HG03064 (cell line): Measurements from ENCODE around the gene KRT33A.

Source experiments
- ATAC-seq: cut with Tn5 transposase; IDR thresholded peaks from one replicate; pipeline ENCODE4 v1.9.1; 2021; ENCODE audit warnings: low read depth; ENCODE audit not compliant: unreplicated experiment

The KRT33A gene

DNA sequence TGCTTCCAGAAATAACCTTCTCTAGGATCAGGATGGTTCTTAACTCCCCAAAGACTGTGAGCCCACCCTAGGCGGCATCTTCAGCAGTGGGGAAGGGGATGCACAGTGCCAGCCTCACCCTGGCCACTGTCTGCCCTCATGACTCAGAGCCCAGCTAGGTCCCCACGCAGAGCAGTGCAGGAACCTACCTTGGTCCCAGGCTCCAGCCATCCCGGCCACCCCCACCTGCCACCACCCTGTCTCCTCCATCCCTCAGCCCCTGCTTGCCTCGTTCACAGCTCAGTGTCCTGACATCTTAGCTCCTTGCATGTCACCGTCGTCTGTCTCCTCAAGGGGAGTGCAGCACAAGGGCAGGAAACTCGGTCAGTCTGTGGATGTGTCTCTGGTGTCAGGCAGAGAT is 19.0 kb downstream of the KRT33A start:
- no peak for ATAC-seq

DNA sequence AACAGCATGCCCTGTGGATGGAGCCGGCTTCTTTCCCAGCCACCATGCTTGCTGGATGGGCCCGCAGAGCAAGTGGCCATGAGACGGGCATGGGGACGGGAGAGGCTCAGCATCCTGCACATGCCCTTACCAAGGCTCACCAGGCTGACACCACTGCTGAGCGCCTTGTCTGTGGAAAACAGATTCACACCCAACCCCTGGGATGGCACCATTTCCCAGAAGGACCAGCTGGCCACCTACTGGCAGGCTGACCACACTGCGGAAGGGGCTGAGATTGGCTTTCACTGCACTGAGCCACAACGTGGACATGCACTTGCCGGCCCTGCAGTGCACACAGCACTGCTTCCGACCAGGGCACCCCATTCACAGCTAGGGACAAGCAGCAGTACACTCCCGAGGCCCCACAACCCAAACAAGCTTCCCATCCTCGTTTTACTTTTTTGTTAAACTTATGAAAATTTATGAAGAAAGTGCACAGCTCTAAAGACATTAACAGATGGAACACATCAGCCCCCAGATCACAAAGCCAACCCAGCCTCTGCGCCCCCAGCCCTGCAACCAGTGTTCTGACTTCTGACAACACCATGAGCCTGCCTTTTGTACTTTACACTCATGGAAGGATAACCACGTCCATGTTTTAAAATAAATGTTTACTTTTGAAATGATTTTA is 21.2 kb downstream of the KRT33A start:
- ATAC-seq: no peak

DNA sequence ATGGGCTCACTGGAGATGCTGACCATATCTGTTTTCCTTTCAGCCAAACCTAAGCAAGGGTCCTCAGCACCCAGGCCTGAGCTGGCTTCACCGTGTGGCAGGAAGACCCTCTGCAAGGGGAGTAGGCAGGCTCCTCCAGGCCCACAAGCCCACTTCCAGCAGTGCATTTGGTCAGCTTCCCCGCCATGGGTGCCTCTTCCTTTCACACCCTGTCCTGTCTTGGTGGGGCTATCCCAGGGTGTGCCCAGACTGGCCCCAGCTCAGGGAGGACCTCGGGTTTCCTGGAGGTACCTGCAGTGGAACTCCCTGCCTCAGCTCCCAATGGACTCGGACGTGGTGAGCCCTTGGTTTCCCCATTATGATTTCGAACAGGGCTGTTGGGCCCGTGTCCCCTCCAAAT is 22.4 kb downstream of the KRT33A start:
- no peak for ATAC-seq

DNA sequence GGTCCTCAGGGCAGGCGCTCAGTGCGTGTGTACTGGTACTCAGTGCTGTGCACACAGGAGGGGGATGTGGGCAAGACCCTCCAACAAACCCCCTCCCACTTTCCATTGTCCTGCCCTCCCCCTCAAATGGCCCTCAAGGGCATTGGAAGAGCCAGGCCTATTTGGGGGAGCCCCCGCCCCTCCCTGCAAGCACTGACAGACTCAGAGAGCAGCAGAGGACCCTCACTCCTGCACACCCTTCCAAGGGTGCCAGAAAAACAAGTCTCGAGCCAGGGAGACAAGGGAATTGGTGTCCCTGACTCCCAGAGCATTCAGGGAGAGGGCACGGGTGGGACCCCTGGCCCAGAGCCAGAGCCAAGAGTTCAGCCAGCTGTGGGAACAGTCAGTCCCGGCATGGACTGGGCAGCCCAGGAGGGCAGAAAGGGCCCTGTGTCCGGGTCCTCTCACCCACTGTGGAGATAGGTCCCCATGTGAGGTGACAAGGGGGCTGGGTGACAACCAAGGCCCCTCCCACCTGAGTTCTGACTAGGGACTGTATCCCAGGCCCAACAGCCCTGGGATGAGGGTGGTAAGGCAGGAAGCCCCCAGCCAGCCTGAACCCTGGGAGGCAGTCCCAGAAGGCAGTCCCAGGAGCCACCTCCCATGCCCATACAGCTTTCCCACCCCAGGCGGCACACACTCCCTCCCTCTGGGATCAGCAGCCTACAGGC is 23.1 kb downstream of the KRT33A start:
- no peak for ATAC-seq

DNA sequence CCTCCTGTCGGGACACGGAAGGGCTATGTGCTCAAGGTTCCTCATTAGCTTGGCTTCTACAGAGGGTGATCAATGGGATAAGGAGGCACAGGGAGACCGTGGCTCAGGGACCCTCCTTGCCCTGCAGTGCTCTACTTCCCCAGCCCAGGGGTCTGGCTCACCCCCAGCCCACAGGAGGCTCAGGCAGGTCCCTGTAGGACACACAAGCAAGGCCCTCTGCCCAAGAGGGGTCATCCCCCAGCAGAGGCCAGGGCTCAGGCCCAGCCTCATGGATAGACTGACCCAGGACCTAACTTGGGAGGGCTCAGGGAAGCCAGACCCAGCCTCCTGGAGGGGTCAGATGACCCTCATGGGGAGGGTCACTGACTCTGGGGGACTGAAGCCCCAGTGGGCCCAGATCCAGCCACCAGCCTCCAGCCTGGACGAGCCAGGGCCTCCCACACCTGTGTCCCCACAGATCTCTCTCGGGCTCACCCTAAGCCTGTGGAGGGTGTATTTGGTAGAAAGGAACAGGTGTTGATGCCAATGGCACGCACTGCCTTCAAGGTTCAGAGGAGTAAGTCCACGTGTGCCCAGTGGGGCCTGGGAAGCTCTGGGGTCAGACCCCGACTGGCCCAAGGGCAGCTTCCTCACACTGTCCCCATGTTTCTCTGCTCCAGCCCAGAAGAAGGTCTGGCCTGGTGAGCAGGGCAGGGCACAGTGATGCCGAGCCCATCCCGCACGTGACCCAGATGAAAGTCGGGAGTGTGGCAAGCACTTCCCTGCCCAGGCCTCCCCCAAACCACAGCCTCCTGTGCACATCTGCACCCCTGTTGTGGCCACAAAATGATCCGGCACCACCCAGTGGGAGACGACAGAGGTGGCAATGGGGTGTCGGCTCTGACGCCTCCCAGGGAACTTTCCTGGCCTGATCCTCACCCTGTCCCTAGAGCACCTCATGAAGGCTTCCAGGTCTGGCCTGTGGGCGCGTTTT is 24.2 kb downstream of the KRT33A start:
- no peak for ATAC-seq

DNA sequence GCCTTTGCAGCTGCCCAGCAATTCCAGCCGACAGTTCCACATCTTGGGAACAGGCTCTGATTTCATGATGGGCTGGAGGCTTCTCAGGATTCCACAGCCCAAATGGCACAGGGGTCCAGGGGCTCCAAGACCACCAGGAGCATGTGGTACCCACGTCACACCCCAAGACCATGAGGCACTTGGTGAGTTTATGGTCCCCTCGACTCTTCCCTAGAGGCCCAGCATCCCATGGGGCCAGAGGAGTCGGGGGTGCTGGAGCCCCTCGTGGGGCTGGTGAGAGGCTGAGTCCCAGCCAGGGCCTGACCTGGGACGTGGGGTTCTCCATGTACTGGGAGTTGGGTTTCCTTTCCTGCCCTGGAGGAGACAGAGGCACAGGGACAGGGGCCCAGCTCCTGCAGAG is 25.0 kb downstream of the KRT33A start:
- ATAC-seq: no peak

DNA sequence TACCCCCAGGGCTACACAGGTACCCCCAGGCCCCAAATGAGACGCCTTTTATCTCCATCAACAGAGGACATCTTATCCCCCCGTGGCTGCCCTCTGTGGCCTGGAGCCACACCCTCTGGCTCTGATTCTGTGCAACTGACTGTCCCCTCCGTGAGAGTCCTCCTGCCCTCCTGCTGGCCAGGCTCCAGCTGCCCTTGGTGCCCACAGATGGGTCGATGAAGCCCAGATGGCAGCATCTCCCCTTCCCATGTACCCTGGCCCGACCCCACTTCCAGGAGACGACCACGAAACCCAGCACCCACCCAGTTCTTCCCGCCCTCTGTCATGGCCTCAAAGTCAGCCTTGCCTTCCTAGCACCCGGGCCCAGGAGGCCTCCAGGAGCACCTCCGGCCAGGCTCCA is 25.5 kb downstream of the KRT33A start:
- no peak for ATAC-seq

DNA sequence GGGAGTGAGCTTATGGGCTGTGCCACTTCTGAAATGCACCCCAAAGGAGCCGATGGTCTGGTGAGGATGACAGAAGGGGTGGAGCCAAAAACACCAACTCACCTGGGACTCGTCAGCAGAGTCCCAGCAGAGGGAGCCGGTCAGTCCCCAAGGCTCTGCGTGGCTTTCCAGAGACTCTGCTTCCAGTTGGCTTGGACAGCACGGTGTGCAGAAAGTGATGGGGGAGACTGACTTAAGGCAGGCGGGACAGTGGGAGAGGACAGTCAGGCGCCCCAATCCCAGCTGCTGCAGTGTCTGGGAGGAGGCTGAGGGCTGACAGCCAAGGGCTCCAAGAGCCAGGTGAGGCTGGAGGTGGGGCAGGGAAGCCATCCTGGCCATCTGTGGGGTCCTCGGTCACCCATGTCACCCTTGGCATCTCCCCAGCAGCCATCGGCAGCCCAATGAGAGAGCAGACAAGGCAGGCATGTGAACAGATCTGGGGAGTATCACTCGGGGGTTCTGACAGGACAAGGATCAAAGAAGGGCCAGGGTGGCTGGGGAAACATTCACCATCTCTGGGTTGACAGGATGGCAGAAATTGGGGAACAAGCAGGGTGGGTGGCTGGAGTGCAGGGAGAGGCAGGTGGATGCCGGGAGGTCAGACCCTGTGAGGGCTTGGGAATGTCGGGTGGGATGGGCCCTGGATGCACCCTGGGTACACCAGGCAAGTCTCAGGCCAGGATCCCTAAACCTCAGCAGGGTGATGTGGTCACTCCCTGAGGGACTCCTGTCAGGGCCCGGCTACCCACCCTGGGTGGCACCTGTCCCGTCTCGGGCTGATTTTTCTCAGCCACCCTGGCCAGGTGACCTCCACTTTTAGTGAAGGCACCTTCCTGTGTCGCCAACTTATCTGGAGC is 26.2 kb downstream of the KRT33A start:
- no peak for ATAC-seq

DNA sequence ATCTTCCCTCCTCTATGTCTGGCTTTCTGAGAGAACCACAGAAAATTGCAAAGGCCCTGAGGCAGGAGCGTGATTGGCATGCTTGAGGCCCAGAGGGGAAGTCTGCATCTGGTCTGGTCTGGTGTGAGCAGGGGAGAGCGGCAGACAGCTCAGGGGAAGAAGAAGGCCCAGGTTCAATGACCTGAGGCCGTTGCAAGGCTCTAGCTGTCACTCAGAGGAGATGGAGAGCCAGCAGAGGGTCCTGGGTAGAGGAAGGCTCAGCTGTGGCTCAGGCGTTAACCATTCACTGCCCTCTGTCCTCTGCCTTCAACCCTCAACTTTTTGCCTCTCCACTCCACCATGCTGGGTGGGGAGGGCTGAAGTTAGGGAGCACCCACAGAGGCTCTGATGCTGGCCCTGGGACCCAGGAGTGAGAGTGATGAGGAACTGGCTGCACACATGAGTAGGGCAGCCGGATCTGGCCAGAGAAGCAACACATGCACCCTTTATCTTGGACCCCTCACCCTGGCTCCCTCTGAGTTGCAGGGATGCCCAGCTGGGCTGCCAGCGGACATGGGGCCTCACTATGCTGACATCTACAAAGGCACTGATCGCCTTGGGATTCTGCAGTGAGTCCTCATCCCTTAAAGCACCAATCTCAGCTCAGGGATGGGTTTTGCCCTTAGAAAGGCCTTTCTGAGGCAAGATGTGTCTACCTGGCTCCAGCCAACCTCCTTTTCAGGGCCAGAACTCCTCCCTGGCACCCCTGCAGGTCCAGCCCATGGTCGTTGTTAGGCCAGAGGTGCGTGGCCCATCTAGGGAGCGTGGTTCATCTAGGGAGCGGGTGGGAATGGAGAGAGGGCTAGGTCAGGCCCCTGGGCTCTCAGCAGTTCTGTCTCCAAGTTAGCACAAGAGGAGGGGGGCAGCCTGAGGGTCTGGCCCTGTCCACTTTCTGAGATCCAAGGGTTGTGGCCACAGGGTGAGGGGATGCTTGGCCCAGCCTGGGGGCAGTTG is 27.4 kb downstream of the KRT33A start:
- ATAC-seq: no peak

DNA sequence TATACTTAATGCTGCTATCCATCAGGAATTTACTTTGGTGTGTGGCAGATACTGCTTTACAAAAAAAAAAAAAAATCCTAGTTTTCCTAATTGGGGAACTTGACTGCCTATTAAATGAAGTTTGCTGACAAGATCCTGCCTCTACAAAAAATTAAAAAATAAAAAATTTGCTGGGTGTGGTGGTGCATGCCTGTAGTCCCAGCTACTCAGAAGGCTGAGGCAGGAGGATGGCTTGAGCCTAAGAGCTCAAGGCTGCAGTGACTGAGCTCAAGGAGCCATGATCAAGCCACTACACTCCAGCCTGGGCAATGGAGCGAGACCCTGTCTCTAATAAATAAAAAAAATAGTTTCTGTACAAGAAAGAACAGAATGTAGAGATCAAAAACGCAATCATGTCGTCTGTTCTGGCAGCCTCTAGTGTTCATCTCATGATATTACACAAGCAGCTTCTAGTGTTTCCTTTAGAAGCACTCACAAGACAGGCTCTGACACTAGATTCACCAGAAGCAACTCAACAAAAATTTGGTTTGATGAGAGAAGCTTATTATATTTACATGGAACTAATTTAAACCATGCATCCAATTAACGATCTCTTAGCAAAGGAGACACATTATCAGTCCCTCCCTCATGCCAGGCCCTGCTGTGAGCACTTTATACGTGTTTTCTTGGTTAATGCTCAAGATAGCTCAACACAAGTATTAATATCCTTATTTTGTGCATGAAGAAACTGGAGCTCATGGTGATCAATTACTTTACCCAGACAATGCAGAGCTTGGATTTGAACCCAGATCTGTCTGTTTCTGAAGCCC is 28.3 kb downstream of the KRT33A start:
- no peak for ATAC-seq

DNA sequence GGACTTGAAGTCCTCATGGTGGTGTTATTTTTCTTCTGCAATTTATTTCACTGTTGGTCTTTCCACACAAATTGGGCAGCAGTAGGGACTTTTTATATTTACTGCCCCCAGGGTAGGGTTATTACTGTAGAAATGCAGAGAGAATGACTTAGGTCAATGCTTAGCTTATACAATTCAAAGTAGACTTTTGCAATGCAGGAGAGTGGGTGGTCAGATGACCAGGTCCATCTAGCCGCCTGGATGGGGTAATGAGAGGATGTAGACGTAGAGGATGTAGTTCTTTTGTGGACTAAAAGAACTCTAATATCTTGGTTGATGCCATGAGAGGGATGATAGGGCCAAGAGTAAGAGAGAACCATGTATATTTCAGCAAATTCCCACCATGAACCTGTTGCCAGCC is 32.4 kb downstream of the KRT33A start:
- no peak for ATAC-seq

DNA sequence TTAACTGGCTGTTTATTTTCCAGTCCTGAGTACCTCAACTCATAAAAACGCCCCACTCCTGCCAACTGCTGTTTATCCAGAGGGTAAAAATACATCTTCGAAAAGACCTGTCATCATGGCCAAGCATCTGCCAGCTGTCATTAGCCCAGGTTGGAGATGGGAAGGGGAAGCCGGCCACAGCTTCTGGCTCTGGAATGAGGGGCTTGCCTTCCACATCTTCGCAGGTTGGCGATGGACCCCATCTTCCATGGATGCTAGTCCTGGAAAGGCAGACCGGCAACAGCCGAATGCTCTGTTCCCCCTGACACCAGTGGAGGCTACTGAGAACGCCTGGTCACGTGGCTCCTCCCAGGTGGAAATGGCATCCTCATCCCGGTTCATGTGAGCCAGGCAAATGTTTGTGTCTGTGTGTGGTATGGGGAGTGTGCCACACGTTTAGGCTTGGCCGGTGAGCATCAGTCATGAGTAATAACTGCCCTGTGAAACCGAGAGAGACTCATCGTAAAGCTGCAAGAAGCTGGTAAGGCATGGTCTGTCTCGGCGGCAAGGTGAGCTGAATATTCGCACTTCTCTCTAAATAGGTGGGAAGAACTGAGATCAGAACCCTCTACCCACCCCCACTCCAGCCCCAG is 34.7 kb downstream of the KRT33A start:
- no peak for ATAC-seq

DNA sequence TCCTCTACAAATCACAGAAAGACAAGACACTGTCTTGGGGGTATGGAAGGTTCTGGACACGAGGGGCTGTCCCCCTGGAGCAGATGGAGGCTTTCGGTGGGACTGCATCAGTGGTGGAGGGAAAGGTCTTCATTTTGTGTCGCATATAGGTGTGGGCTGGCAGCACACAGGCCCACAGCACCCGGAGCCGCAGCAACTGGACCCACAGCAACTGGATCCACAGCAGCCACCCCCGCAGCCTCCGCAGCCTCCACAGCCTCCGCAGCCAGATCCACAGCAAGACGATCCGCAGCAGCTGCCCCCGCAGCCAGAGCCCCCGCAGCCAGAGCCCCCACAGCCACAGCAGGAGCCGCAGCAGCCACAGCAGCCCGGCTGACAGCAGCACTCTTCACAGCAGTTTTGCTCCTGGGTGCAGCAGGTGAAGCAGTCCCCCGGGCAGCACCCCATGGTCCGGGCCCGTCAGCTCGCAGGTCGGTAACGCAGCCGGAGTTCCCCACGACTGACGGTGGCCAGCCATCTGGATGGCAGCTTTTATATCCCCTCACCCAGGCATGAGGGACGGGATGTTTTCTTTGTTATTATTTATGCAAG is 35.3 kb downstream of the KRT33A start, which contains the start of gene KRTAP17-1:
Gene KRTAP17-1, minus strand, starts transcription at position 507 of the 591 bp plus-strand sequence. Its CDS starts 60 bp downstream, at position 447.
- ATAC-seq: no peak

DNA sequence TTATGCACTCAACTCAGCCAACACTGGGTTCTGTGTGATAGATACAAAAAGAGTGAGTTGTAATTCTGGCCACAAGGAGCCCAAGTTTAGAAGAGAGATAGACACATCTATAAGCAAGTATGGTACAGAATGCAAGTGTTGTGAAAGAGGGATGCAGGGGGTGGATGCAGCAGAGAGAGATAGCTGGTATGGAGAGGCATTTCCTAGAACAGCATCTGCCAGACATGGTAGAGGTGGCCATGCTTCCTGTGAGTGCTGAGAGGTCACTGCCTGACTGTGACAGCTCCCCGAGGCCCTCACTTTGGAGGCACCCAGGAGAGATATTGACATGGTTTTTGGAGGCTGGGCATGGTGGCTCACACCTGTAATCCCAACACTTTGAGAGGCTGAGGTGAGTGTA is 39.5 kb downstream of the KRT33A start:
- no peak for ATAC-seq

DNA sequence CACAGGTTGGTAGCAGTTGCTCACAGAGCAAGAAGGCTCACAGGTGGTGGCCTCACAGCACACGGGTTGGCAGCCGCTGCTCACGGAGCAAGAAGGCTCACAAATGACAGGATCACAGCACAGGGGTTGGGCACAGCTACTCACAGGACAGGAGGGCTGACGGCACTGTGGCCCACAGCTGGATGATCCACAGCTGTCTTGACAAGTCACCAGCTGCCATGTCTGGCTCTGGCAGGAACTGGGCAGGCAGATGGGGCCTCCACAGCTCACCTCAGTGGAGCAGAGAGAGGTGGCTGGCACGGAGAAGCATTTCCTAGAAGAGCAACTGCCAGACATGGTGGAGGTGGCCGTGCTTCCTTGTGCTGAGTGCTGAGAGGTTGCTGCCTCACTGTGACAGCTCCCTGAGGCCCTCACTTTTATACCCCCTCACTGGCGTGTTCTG is 41.7 kb downstream of the KRT33A start, which contains the start of gene KRTAP16-1:
Gene KRTAP16-1, minus strand, starts transcription at position 392 of the 442 bp plus-strand sequence. Its CDS starts 56 bp downstream, at position 336.
- no peak for ATAC-seq

DNA sequence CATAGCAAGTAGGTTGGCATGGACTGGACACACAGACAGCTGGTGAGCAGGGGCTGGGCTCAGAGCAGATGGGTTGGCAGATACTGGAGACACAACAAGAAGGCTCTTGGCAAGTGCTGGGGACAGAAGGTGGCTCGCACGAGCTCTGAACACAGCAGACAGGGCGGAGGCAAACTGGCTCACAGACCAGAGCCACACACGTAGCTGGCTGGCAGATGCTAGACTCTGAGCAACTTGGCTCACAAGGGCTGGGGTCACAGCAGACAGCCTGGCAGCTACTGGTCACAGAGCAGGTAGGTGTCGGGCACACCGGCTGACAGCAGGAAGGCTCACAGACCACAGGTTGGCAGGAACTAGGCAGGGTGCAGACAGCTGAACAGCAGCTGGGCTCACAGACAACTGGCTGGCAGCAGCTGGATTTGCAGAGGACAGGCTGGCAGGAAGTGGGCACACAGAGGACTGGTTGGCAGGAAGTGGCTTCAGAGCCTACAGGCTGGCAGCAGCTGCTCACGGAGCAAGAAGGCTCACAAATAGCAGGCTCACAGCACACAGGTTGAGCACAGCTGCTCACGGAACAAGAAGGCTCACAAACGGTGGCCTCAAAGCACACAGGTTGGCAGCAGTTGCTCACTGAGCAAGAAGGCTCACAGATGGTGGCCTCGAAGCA is 42.2 kb downstream of the KRT33A start:
- ATAC-seq: no peak

DNA sequence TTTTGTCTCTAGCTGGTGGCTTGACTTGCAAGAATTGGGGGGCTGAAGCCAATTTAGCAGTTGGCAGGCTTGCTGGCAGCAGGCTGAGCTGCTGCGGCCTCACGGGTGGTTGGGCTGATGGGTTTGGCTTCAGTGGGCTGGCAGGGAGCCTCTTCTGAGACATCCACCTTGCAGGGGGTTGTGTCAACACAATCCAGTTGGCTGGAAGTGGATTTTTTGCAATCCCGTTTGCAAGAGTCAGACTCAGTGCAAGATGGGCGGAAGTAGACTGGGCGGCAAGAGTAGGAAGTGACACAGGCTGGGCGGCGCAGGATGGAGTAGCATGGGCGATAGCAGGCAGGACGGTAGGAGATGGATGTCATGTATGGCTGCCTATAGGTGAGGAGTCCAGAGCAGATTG is 43.0 kb downstream of the KRT33A start:
- no peak for ATAC-seq
